Ovary (tissue), 3 donors: Measurements from ENCODE around the gene YAE1.

Experiments
- CTCF ChIP-seq, 3 donors: fragments of 450-650 bp in 2 of 3; fragments of 200-600 bp in 1 of 3; IDR thresholded peaks; one replicate each; pipeline versions ENCODE4 v1.5.1 to v1.8.0; 2016 to 2022; ENCODE audit warnings: antibody characterized with exemption in 3 of 3, mild to moderate bottlenecking in 1 of 3
- EP300 ChIP-seq: sonication (generic); formaldehyde crosslinking; IDR thresholded peaks from one replicate; pipeline ENCODE4 v1.6.1; 2017; ENCODE audit warnings: antibody characterized with exemption
- POLR2A ChIP-seq: fragments of 450-650 bp; IDR thresholded peaks from one replicate; pipeline ENCODE4 v1.6.1; 2017; ENCODE audit warnings: antibody characterized with exemption, mild to moderate bottlenecking, moderate library complexity
- donor health status: DM: no; HTN: no; CAD: no.

- TF ChIP-seq POLR2A (no peak), CTCF (IDR thresholded peaks at IDR 0.05) (no peak), EP300 (no peak)
These were observed 21.2 kb downstream of the YAE1 start for GRCh38 chr7:39587393-39587792.
